Liver (tissue), 9 donors: Measurements from ENCODE around the gene CSF2. TPM values are rescaled to one million over a fixed set of nuclear protein-coding genes. Genes with fewer than 3 reads are reported as not detected.
A peak's percentile ranks its signal among the peaks of the same experiment; 100 is the strongest.

Experiments used
- DNase-seq: peaks from one replicate; pipeline ENCODE4 v3.0.0-alpha.2; 2017; ENCODE audit warnings: low spot score
- H3K27ac ChIP-seq, 2 donors: one replicate each; pipeline ENCODE4 v1.7.0; 2013; ENCODE audit warnings: inconsistent platforms in 2 of 2, low read length in 2 of 2, control low read depth in 1 of 2, low read depth in 1 of 2, mild to moderate bottlenecking in 1 of 2
- H3K27me3 ChIP-seq, 4 donors: one replicate each; pipeline versions ENCODE4 v1.6.1 to v1.7.0; 2013; ENCODE audit warnings: low read length in 3 of 4, inconsistent platforms in 1 of 4, mild to moderate bottlenecking in 1 of 4, moderate library complexity in 1 of 4; ENCODE audit not compliant: control insufficient read depth in 4 of 4, insufficient read depth in 4 of 4
- H3K36me3 ChIP-seq, 4 donors: one replicate each; pipeline versions ENCODE4 v1.6.1 to v1.7.0; 2013; ENCODE audit warnings: low read length in 3 of 4, mild to moderate bottlenecking in 3 of 4, low read depth in 1 of 4, moderate library complexity in 1 of 4; ENCODE audit not compliant: control insufficient read depth in 4 of 4, insufficient read depth in 3 of 4
- H3K4me1 ChIP-seq, 4 donors: one replicate each; pipeline versions ENCODE4 v1.6.1 to v1.7.0; 2013; ENCODE audit warnings: low read length in 3 of 4, mild to moderate bottlenecking in 3 of 4, moderate library complexity in 1 of 4; ENCODE audit not compliant: control insufficient read depth in 4 of 4, insufficient read depth in 4 of 4
- H3K4me3 ChIP-seq, 3 donors: one replicate each; pipeline versions ENCODE4 v1.6.1 to v1.7.0; 2013; ENCODE audit warnings: low read length in 3 of 3, control low read depth in 1 of 3, low read depth in 1 of 3, mild to moderate bottlenecking in 1 of 3
- H3K9ac ChIP-seq, 2 donors: one replicate each; pipeline ENCODE4 v1.7.0; 2013; ENCODE audit warnings: low read length in 2 of 2, mild to moderate bottlenecking in 2 of 2, moderate library complexity in 2 of 2, control low read depth in 1 of 2, low read depth in 1 of 2
- H3K9me3 ChIP-seq, 4 donors: one replicate each; pipeline versions ENCODE4 v1.6.1 to v1.7.0; 2013; ENCODE audit warnings: low read length in 3 of 4; ENCODE audit not compliant: control insufficient read depth in 4 of 4
- EGR1 ChIP-seq, 2 donors: IDR thresholded peaks; 2 replicates each; pipeline ENCODE4 v1.6.1; 2016 to 2018; ENCODE audit warnings: antibody characterized with exemption in 2 of 2, low read depth in 2 of 2
- FOXA1 ChIP-seq: IDR thresholded peaks from 2 replicates; pipeline ENCODE4 v1.6.1; 2016; ENCODE audit warnings: antibody characterized with exemption
- FOXA2 ChIP-seq: IDR thresholded peaks from 2 replicates; pipeline ENCODE4 v1.6.1; 2016; ENCODE audit warnings: antibody characterized with exemption
- GABPA ChIP-seq, 2 donors: IDR thresholded peaks in 1 of 2; conservative IDR thresholded peaks in 1 of 2; 2 replicates each; pipeline ENCODE4 v1.6.1; 2016; ENCODE audit warnings: antibody characterized with exemption in 2 of 2, mild to moderate bottlenecking in 1 of 2, moderate library complexity in 1 of 2
- HNF4A ChIP-seq, 2 donors: conservative IDR thresholded peaks; 2 replicates each; pipeline ENCODE4 v1.6.1; 2016; ENCODE audit warnings: antibody characterized with exemption in 2 of 2, mild to moderate bottlenecking in 2 of 2
- HNF4G ChIP-seq: IDR thresholded peaks from 2 replicates; pipeline ENCODE4 v1.6.1; 2016; ENCODE audit warnings: antibody characterized with exemption
- JUND ChIP-seq, 2 donors: IDR thresholded peaks; 2 replicates each; pipeline ENCODE4 v1.6.1; 2016; ENCODE audit warnings: antibody characterized with exemption in 2 of 2
- NR2F2 ChIP-seq: IDR thresholded peaks from 2 replicates; pipeline ENCODE4 v1.6.1; 2016; ENCODE audit warnings: antibody characterized with exemption
- RAD21 ChIP-seq, 2 donors: IDR thresholded peaks; 2 replicates each; pipeline ENCODE4 v1.6.1; 2016; ENCODE audit warnings: antibody characterized with exemption in 2 of 2, mild to moderate bottlenecking in 2 of 2
- RXRA ChIP-seq, 2 donors: IDR thresholded peaks; 2 replicates each; pipeline ENCODE4 v1.6.1; 2017 to 2018; ENCODE audit warnings: antibody characterized with exemption in 2 of 2, mild to moderate bottlenecking in 1 of 2
- SP1 ChIP-seq: IDR thresholded peaks from 2 replicates; pipeline ENCODE4 v1.6.1; 2018; ENCODE audit warnings: antibody characterized with exemption, mild to moderate bottlenecking
- TAF1 ChIP-seq: conservative IDR thresholded peaks from 2 replicates; pipeline ENCODE4 v1.6.1; 2016; ENCODE audit warnings: antibody characterized with exemption, mild to moderate bottlenecking
- YY1 ChIP-seq: IDR thresholded peaks from 2 replicates; pipeline ENCODE4 v1.6.1; 2016; ENCODE audit warnings: antibody characterized with exemption, mild to moderate bottlenecking
- WGBS: extraction: QIAGEN DNeasy Blood & Tissue Kit; methylation state at CpG from one replicate; pipeline ENCODE4 v1.1.7; 2013; 5-methylcytosine and 5-hydroxymethylcytosine counted together
- polyA plus RNA-seq, 2 donors: library from polyadenylated mRNA; stranded (reverse) in 1 of 2; unstranded in 1 of 2; fragments of 200-250 nt in 1 of 2; fragments of >200 nt in 1 of 2; fragmentation: Nextera tagmentation in 1 of 2; extraction: Ambion mirVana in 1 of 2; gene quantifications; one replicate each; pipeline versions ENCODE4 v1.2.1 to v1.2.3, GENCODE V29; 2013 to 2015
- total RNA-seq, 2 donors: library from RNA; depleted of rRNA; stranded (reverse); fragments of >200 nt; gene quantifications; one replicate each; pipeline ENCODE4 v1.2.3, GENCODE V29; 2014
- TF ChIP-seq, protein P1 (sequence below): IDR thresholded peaks from 2 replicates; pipeline ENCODE4 v1.6.1; 2016; ENCODE audit warnings: antibody characterized with exemption
- TF ChIP-seq, protein P2 (sequence below): IDR thresholded peaks from 2 replicates; pipeline ENCODE4 v1.6.1; 2016; ENCODE audit warnings: antibody characterized with exemption
- TF ChIP-seq, protein P3 (sequence below): IDR thresholded peaks from 2 replicates; pipeline ENCODE4 v1.6.1; 2016; ENCODE audit warnings: antibody characterized with exemption
- TF ChIP-seq, protein P4 (sequence below): fragments of 150-350 bp; IDR thresholded peaks from 2 replicates; pipeline ENCODE4 v1.5.1; 2017; ENCODE audit warnings: improper control_type of control experiment, low read depth, low read length; ENCODE audit not compliant: missing input control
- TF ChIP-seq, protein P5 (sequence below): IDR thresholded peaks from 2 replicates; pipeline ENCODE4 v1.6.1; 2016; ENCODE audit warnings: antibody characterized with exemption, mild to moderate bottlenecking
- donor health status: healthy.
- donor health status: healthy.
- donor health status: healthy.
- donor health status: healthy.
- donor health status: healthy.

The CSF2 gene
- total and polyA plus RNA-seq, 4 donors: not detected

DNA sequence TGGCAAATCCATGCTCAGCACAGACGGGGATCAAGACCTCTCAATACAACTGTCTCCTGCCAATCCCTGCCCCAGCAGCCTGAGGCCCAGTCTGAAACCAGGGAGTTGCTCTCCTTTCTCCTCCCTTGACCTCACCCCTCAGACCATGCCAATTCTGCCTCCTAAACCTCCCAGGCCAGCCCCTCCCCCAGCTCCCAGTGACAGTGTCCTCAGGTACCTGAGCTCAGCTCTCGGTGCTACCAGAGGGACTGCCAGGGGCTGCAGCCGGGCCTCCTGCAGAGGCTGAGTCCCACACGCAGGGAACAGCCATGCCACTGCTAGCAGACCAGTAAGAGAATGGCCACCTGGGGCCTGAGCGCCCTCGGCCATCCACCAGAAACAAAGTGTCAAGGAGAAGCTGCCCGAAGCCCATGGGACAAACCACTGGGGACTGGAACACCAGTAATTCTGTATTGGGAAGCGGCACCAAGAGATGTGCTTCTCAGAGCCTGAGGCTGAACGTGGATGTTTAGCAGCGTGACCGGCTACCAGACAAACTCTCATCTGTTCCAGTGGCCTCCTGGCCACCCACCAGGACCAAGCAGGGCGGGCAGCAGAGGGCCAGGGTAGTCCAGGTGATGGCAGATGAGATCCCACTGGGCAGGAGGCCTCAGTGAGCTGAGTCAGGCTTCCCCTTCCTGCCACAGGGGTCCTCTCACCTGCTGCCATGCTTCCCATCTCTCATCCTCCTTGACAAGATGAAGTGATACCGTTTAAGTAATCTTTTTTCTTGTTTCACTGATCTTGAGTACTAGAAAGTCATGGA is 13.7 kb upstream of the CSF2 start:
- WGBS: 92% methylated on average over 13 of the region's 13 CpGs
- H3K27me3 ChIP-seq: no peaks in the 10 kb centered on the region
- peak; percentile 25 for DNase-seq
- no peaks in the 10 kb centered on the region for H3K36me3 ChIP-seq
- no peak overlapping the region for H3K4me3 ChIP-seq
- no peaks in the 10 kb centered on the region for H3K4me1 ChIP-seq
- TF ChIP-seq HNF4G (no peak), HNF4A (conservative IDR thresholded peaks at IDR 0.05) (no peak), FOXA2 (no peak), SP1 (no peak)
- TF ChIP-seq, protein P1, sequence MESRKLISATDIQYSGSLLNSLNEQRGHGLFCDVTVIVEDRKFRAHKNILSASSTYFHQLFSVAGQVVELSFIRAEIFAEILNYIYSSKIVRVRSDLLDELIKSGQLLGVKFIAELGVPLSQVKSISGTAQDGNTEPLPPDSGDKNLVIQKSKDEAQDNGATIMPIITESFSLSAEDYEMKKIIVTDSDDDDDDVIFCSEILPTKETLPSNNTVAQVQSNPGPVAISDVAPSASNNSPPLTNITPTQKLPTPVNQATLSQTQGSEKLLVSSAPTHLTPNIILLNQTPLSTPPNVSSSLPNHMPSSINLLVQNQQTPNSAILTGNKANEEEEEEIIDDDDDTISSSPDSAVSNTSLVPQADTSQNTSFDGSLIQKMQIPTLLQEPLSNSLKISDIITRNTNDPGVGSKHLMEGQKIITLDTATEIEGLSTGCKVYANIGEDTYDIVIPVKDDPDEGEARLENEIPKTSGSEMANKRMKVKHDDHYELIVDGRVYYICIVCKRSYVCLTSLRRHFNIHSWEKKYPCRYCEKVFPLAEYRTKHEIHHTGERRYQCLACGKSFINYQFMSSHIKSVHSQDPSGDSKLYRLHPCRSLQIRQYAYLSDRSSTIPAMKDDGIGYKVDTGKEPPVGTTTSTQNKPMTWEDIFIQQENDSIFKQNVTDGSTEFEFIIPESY: no peak
- TF ChIP-seq, protein P2, sequence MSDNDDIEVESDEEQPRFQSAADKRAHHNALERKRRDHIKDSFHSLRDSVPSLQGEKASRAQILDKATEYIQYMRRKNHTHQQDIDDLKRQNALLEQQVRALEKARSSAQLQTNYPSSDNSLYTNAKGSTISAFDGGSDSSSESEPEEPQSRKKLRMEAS: no peak
- H3K9me3 ChIP-seq: no peaks in the 10 kb centered on the region
- no peak overlapping the region for H3K9ac ChIP-seq
- no peak overlapping the region for H3K27ac ChIP-seq

DNA sequence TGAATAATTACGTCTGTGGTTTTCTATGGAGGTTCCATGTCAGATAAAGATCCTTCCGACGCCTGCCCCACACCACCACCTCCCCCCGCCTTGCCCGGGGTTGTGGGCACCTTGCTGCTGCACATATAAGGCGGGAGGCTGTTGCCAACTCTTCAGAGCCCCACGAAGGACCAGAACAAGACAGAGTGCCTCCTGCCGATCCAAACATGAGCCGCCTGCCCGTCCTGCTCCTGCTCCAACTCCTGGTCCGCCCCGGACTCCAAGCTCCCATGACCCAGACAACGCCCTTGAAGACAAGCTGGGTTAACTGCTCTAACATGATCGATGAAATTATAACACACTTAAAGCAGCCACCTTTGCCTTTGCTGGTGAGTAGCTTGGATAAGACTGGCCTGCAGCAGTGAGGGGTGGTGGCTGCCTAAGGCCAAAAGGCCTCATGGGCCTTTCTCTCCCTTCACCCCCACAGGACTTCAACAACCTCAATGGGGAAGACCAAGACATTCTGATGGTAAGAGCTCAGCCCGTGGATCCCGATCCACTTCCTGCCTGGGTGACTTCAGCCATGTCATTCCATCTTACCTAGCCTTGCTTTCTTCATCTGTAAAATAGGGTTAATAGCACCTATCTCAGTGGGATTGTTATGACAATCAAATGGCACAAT is 13.0 kb upstream of the CSF2 start, which contains the start of gene IL3:
TSS of gene IL3 (plus strand) at position 155 of the 661 bp plus-strand sequence. CDS start at position 207, 52 bp downstream.
- no peak within 1 kb of the TSS for H3K9ac ChIP-seq
- H3K27me3 ChIP-seq: no peaks in the 10 kb centered on the region
- no peaks in the 10 kb centered on the region for H3K4me1 ChIP-seq
- no peak within 1 kb of the TSS for H3K27ac ChIP-seq
- TF ChIP-seq, protein P3, sequence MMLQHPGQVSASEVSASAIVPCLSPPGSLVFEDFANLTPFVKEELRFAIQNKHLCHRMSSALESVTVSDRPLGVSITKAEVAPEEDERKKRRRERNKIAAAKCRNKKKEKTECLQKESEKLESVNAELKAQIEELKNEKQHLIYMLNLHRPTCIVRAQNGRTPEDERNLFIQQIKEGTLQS: no peak
- TF ChIP-seq SP1 (no peak), JUND (IDR thresholded peaks at IDR 0.05) (no peak), TAF1 (no peak), RAD21 (IDR thresholded peaks at IDR 0.05) (no peak), HNF4A (conservative IDR thresholded peaks at IDR 0.05) (no peak), RXRA (IDR thresholded peaks at IDR 0.05) (no peak), FOXA1 (no peak), HNF4G (no peak), FOXA2 (no peak), EGR1 (IDR thresholded peaks at IDR 0.05; ENCODE audit: low read depth in 2 of 2) (no peak), NR2F2 (no peak), GABPA (IDR thresholded peaks at IDR 0.05 in 1 of 2, conservative IDR thresholded peaks at IDR 0.05 in 1 of 2) (no peak), YY1 (no peak)
- TF ChIP-seq, protein P2: no peak
- TF ChIP-seq, protein P4, sequence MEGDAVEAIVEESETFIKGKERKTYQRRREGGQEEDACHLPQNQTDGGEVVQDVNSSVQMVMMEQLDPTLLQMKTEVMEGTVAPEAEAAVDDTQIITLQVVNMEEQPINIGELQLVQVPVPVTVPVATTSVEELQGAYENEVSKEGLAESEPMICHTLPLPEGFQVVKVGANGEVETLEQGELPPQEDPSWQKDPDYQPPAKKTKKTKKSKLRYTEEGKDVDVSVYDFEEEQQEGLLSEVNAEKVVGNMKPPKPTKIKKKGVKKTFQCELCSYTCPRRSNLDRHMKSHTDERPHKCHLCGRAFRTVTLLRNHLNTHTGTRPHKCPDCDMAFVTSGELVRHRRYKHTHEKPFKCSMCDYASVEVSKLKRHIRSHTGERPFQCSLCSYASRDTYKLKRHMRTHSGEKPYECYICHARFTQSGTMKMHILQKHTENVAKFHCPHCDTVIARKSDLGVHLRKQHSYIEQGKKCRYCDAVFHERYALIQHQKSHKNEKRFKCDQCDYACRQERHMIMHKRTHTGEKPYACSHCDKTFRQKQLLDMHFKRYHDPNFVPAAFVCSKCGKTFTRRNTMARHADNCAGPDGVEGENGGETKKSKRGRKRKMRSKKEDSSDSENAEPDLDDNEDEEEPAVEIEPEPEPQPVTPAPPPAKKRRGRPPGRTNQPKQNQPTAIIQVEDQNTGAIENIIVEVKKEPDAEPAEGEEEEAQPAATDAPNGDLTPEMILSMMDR: no peak
- TF ChIP-seq, protein P5, sequence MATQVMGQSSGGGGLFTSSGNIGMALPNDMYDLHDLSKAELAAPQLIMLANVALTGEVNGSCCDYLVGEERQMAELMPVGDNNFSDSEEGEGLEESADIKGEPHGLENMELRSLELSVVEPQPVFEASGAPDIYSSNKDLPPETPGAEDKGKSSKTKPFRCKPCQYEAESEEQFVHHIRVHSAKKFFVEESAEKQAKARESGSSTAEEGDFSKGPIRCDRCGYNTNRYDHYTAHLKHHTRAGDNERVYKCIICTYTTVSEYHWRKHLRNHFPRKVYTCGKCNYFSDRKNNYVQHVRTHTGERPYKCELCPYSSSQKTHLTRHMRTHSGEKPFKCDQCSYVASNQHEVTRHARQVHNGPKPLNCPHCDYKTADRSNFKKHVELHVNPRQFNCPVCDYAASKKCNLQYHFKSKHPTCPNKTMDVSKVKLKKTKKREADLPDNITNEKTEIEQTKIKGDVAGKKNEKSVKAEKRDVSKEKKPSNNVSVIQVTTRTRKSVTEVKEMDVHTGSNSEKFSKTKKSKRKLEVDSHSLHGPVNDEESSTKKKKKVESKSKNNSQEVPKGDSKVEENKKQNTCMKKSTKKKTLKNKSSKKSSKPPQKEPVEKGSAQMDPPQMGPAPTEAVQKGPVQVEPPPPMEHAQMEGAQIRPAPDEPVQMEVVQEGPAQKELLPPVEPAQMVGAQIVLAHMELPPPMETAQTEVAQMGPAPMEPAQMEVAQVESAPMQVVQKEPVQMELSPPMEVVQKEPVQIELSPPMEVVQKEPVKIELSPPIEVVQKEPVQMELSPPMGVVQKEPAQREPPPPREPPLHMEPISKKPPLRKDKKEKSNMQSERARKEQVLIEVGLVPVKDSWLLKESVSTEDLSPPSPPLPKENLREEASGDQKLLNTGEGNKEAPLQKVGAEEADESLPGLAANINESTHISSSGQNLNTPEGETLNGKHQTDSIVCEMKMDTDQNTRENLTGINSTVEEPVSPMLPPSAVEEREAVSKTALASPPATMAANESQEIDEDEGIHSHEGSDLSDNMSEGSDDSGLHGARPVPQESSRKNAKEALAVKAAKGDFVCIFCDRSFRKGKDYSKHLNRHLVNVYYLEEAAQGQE: no peak
- TF ChIP-seq, protein P1: no peak
- H3K36me3 ChIP-seq: no peaks in the 10 kb centered on the region
- DNase-seq: no peak
- no peak within 1 kb of the TSS for H3K4me3 ChIP-seq
- WGBS: 90% methylated on average over 16 of the region's 16 CpGs
- no peaks in the 10 kb centered on the region for H3K9me3 ChIP-seq
